GM23248 (cell line): ENCODE measurements around the gene INPP1. TPM values are rescaled to one million over a fixed set of nuclear protein-coding genes. Genes with fewer than 3 reads are reported as not detected.

Source experiments
- DNase-seq: peaks from one replicate; pipeline ENCODE4 v3.0.0-alpha.2; 2015
- H2AFZ ChIP-seq: fragments of 200-600 bp; sonication (generic); 2 replicates; pipeline ENCODE4 v1.6.1; 2016; ENCODE audit warnings: antibody characterized with exemption
- H3F3A ChIP-seq: fragments of 200-600 bp; sonication (generic); 2 replicates; pipeline ENCODE4 v1.6.1; 2016; ENCODE audit warnings: mild to moderate bottlenecking, antibody characterized with exemption, mixed run types; ENCODE audit not compliant: insufficient read depth
- H3K27ac ChIP-seq: fragments of 200-600 bp; sonication (generic); 2 replicates; pipeline ENCODE4 v1.5.1; 2016; ENCODE audit warnings: mild to moderate bottlenecking
- H3K27me3 ChIP-seq: fragments of 200-600 bp; sonication (generic); replicated peaks from 2 replicates; pipeline ENCODE4 v1.6.1; 2016; ENCODE audit warnings: mild to moderate bottlenecking; ENCODE audit not compliant: insufficient read depth
- H3K36me3 ChIP-seq: fragments of 200-600 bp; sonication (generic); 2 replicates; pipeline ENCODE4 v1.6.1; 2016; ENCODE audit warnings: low read depth, mild to moderate bottlenecking
- H3K4me1 ChIP-seq: fragments of 200-600 bp; sonication (generic); 2 replicates; pipeline ENCODE4 v1.6.1; 2016; ENCODE audit warnings: mild to moderate bottlenecking; ENCODE audit not compliant: insufficient read depth
- H3K4me2 ChIP-seq: fragments of 200-600 bp; sonication (generic); one replicate; pipeline ENCODE4 v1.6.1; 2016; ENCODE audit warnings: mild to moderate bottlenecking; ENCODE audit not compliant: unreplicated experiment
- H3K4me3 ChIP-seq: fragments of 200-600 bp; sonication (generic); 2 replicates; pipeline ENCODE4 v1.5.1; 2016; ENCODE audit warnings: mild to moderate bottlenecking
- H3K79me2 ChIP-seq: fragments of 200-600 bp; sonication (generic); 2 replicates; pipeline ENCODE4 v1.6.1; 2016; ENCODE audit warnings: mild to moderate bottlenecking; ENCODE audit not compliant: insufficient read depth
- H3K9ac ChIP-seq: fragments of 200-600 bp; sonication (generic); 2 replicates; pipeline ENCODE4 v1.6.1; 2016; ENCODE audit warnings: mild to moderate bottlenecking
- H3K9me2 ChIP-seq: fragments of 200-600 bp; sonication (generic); 2 replicates; pipeline ENCODE4 v1.6.1; 2016; ENCODE audit warnings: mixed run types, mild to moderate bottlenecking, moderate library complexity; ENCODE audit not compliant: insufficient read depth
- H3K9me3 ChIP-seq: fragments of 200-600 bp; sonication (generic); one replicate; pipeline ENCODE4 v1.6.1; 2017; ENCODE audit warnings: low read depth
- H4K20me1 ChIP-seq: fragments of 200-600 bp; sonication (generic); 2 replicates; pipeline ENCODE4 v1.6.0; 2016; ENCODE audit not compliant: insufficient read depth
- EZH2 ChIP-seq: fragments of 200-600 bp; sonication (generic); IDR thresholded peaks from 2 replicates; pipeline ENCODE4 v1.6.1; 2018; ENCODE audit warnings: antibody characterized with exemption, mild to moderate bottlenecking; ENCODE audit not compliant: insufficient read depth, poor library complexity, severe bottlenecking
- EZH2phosphoT487 ChIP-seq: fragments of 200-600 bp; sonication (generic); IDR thresholded peaks from 2 replicates; pipeline ENCODE4 v1.6.1; 2018; ENCODE audit warnings: antibody characterized with exemption, moderate library complexity, mild to moderate bottlenecking, low read depth; ENCODE audit not compliant: insufficient read depth
- WGBS, 2 experiments: methylation state at CpG; one replicate each; pipeline ENCODE4 v1.1.6; 2015 to 2017; ENCODE audit warnings: low lambda C conversion rate in 2 of 2, low coverage in 1 of 2; ENCODE audit errors: missing lambda C conversion rate in 2 of 2; 5-methylcytosine and 5-hydroxymethylcytosine counted together
- in situ Hi-C: fragments of 300-500 bp; cut with MboI; formaldehyde crosslinking; loops from 2 replicates; pipeline ENCODE4 v1.15.0; 2020
- polyA plus RNA-seq: library from polyadenylated mRNA; unstranded; fragments of >200 nt; fragmentation: Nextera tagmentation; extraction: Ambion mirVana; gene quantifications from 2 replicates; pipeline ENCODE4 v1.2.1, GENCODE V29; 2016
- total RNA-seq: library from RNA; depleted of rRNA; stranded (reverse); fragments of >200 nt; shearing (Covaris generic); gene quantifications from 2 replicates; pipeline ENCODE4 v1.2.3, GENCODE V29; 2014

Gene INPP1
- total and polyA plus RNA-seq, 2 experiments from 2014 or later, result 7.1 to 28.7 TPM

DNA sequence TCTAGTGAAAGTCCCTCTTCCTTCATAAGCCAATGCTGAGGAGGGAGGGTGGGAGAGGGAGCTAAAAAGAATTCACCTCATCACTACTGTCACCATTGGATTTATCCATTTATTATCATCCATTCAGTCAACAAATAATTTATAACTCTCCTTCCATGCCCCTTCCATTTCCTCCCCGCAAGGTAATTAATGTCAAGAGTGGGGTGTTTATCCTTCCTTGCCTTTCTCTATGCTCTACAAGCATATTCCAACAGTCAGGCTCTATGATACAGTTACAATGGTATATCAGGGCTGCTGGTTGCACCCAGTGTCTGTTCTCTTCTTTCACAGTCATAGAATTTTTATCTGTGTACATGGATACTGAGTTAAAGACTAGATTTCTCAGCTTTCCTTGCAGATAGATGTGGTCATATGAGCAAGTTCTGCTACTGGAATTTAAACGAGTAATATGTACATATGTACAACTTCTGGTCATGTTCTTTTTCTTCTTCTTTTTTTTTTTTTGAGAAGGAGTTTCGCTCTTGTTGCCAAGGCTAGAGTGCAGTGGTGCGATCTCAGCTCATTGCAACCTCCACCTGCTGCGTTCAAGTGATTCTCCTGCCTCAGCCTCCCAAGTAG, 59.7 kb downstream of the INPP1 start:
- Histone ChIP-seq H3K4me3 (no peak overlapping the region), H3K4me1 (no peaks in the 10 kb centered on the region), H3K4me2 (no peak overlapping the region), H3K27ac (no peak overlapping the region), H3K9me2 (no peaks in the 10 kb centered on the region), H4K20me1 (no peaks in the 10 kb centered on the region), H3K79me2 (no peaks in the 10 kb centered on the region), H3F3A (peaks cover 7% of the 10 kb centered on the region; the same call in 1 of the 2 replicates), H3K9ac (no peak overlapping the region), H3K27me3 (peaks cover 3% of the 10 kb centered on the region; the same call in 1 of the 2 replicates), H3K36me3 (no peaks in the 10 kb centered on the region), H2AFZ (no peak overlapping the region), H3K9me3 (no peaks in the 10 kb centered on the region)
- TF ChIP-seq EZH2phosphoT487 (no peak), EZH2 (no peak)
- WGBS, 2 experiments, result 73 to 74% methylated on average over 5 of the region's 5 CpGs
- in situ Hi-C loops, result no loop called here
- no peak for DNase-seq

DNA sequence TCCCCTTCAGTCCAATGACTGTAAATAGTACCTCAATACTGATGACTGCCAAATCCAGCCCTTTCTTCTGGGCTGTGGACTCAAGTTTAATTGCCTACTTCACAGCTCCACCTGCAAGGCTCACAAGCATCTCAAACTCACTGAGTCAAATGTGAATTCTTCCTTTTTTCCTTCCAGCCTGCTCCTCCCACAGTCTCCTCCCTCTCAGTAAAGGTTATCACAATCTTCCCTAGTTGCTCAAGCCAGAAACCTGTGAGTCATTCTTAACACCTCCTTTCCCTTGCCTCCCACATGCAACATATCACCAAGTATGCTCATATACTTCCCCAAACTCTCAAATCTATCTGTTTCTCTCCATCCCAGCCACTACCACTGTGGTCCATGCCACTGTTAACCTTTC, 61.1 kb downstream of the INPP1 start:
- H3F3A ChIP-seq, result peaks cover 7% of the 10 kb centered on the region; the same call in 1 of the 2 replicates
- H3K27me3 ChIP-seq, result peaks cover 3% of the 10 kb centered on the region; the same call in 1 of the 2 replicates
- no peaks in the 10 kb centered on the region for H3K4me1 ChIP-seq
- in situ Hi-C loops, result no loop called here
- DNase-seq, result peak; percentile 46
- no peaks in the 10 kb centered on the region for H3K79me2 ChIP-seq
- H3K9me2 ChIP-seq, result no peaks in the 10 kb centered on the region
- no peak overlapping the region for H3K27ac ChIP-seq
- H3K9ac ChIP-seq, result no peak overlapping the region
- no peak overlapping the region for H3K4me2 ChIP-seq
- TF ChIP-seq EZH2, result no peak
- TF ChIP-seq EZH2phosphoT487, result no peak
- H2AFZ ChIP-seq, result no peak overlapping the region
- no peaks in the 10 kb centered on the region for H3K36me3 ChIP-seq
- H3K9me3 ChIP-seq, result no peaks in the 10 kb centered on the region
- no peak overlapping the region for H3K4me3 ChIP-seq
- no peaks in the 10 kb centered on the region for H4K20me1 ChIP-seq

DNA sequence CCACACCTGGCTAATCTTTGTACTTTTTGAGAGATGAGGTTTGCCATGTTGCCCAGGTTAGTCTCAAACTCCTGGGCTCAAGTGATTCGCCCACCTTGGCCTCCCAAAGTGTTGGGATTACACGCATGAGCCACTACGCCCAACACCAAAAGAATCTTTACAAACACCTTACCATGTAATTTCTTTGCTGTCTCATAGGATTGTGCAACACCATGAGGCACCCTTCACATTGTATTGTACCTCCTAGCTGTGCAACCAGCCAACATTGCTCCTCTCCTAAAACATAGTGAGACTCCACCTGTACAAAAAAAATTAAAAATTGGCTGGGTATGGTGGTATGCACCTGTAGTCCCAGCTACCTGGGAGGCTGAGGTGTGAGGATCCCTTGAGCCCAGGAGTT, 61.7 kb downstream of the INPP1 start:
- H3K36me3 ChIP-seq, result no peaks in the 10 kb centered on the region
- no peak overlapping the region for H3K27ac ChIP-seq
- H3K9me3 ChIP-seq, result no peaks in the 10 kb centered on the region
- no peaks in the 10 kb centered on the region for H4K20me1 ChIP-seq
- H3K9me2 ChIP-seq, result no peaks in the 10 kb centered on the region
- no peaks in the 10 kb centered on the region for H3K4me1 ChIP-seq
- no peaks in the 10 kb centered on the region for H3K79me2 ChIP-seq
- H3K27me3 ChIP-seq, result peaks cover 3% of the 10 kb centered on the region; the same call in 1 of the 2 replicates
- no peak overlapping the region for H2AFZ ChIP-seq
- no peak overlapping the region for H3K4me3 ChIP-seq
- in situ Hi-C loops, result no loop called here
- H3F3A ChIP-seq, result peaks cover 7% of the 10 kb centered on the region; the same call in 1 of the 2 replicates
- peak; percentile 17 for DNase-seq
- no peak overlapping the region for H3K4me2 ChIP-seq
- H3K9ac ChIP-seq, result no peak overlapping the region
- WGBS, 2 experiments, result 92 to 94% methylated on average over 3 of the region's 3 CpGs
- no peak for TF ChIP-seq EZH2phosphoT487
- TF ChIP-seq EZH2, result no peak

DNA sequence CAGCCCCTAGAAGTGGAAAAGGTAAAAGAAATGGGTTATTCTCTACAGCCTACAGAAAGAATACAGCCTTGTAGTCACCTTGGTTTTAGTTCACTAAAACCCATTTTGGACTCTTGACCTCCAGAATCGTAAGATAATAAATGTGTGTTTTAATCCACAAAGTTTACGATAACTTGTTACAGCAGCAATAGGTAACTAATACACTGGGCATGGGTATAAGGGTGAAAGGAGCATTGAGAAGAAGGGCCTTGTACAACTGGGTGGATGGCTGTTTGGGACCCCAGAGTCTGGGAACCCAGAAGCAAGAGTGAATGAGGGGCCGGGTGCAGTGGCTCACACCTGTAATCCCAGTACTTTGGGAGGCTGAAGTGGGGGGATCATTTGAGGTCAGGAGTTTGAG, 62.6 kb downstream of the INPP1 start:
- DNase-seq, result no peak
- TF ChIP-seq EZH2phosphoT487, result no peak
- no peak for TF ChIP-seq EZH2
- no peak overlapping the region for H3K9ac ChIP-seq
- peaks cover 7% of the 10 kb centered on the region; the same call in 1 of the 2 replicates for H3F3A ChIP-seq
- no peak overlapping the region for H3K27ac ChIP-seq
- no peak overlapping the region for H3K4me3 ChIP-seq
- H3K9me3 ChIP-seq, result no peaks in the 10 kb centered on the region
- H4K20me1 ChIP-seq, result no peaks in the 10 kb centered on the region
- in situ Hi-C loops, result no loop called here
- H3K4me2 ChIP-seq, result no peak overlapping the region
- no peaks in the 10 kb centered on the region for H3K9me2 ChIP-seq
- no peaks in the 10 kb centered on the region for H3K36me3 ChIP-seq
- no peak overlapping the region for H2AFZ ChIP-seq
- no peaks in the 10 kb centered on the region for H3K79me2 ChIP-seq
- 94 to 100% methylated on average over 3 of the region's 3 CpGs for WGBS, 2 experiments
- H3K4me1 ChIP-seq, result no peaks in the 10 kb centered on the region
- peaks cover 3% of the 10 kb centered on the region; the same call in 1 of the 2 replicates for H3K27me3 ChIP-seq
